SK-N-SH treated with all-trans-retinoic acid at 6 μM for 48 hours (cell line): Measurements from ENCODE around the gene AOPEP.

Experiments
- ATAC-seq: fragments of 200-7000 bp; cut with Tn5 transposase; 3 replicates; pipeline ENCODE4 v1.9.1; 2020; ENCODE audit warnings: mild to moderate bottlenecking, moderate library complexity
- ARNTL ChIP-seq: fragments of 450-650 bp; formaldehyde crosslinking; IDR thresholded peaks from 2 replicates; pipeline ENCODE4 v1.5.0; 2020; ENCODE audit warnings: low read depth, mild to moderate bottlenecking, moderate library complexity, borderline replicate concordance
- BACH2 ChIP-seq: fragments of 250-450 bp; sonication (Bioruptor Pico); IDR thresholded peaks from 2 replicates; pipeline ENCODE4 v1.9.0; 2021; ENCODE audit warnings: mild to moderate bottlenecking, borderline replicate concordance
- CREB5 ChIP-seq: fragments of 250-450 bp; sonication (Bioruptor Pico); IDR thresholded peaks from 2 replicates; pipeline ENCODE4 v1.5.1; 2020; ENCODE audit warnings: low read depth, mild to moderate bottlenecking, moderate library complexity
- CSDC2 ChIP-seq: fragments of 250-450 bp; sonication (Bioruptor Pico); IDR thresholded peaks from 2 replicates; pipeline ENCODE4 v1.5.0; 2020; ENCODE audit warnings: mild to moderate bottlenecking, moderate library complexity
- CSRNP3 ChIP-seq: fragments of 250-450 bp; sonication (Bioruptor Pico); IDR thresholded peaks from 2 replicates; pipeline ENCODE4 v1.5.1; 2021; ENCODE audit warnings: mild to moderate bottlenecking, moderate library complexity
- ESRRG ChIP-seq: fragments of 250-450 bp; sonication (Bioruptor Pico); IDR thresholded peaks from 2 replicates; pipeline ENCODE4 v1.6.1; 2021; ENCODE audit warnings: mild to moderate bottlenecking
- GLIS3 ChIP-seq: fragments of 250-450 bp; sonication (Bioruptor Pico); IDR thresholded peaks from 2 replicates; pipeline ENCODE4 v1.5.0; 2020; ENCODE audit warnings: mild to moderate bottlenecking, moderate library complexity
- ISL1 ChIP-seq: fragments of 250-450 bp; sonication (Bioruptor Pico); IDR thresholded peaks from 2 replicates; pipeline ENCODE4 v2.1.2; 2022; ENCODE audit warnings: mild to moderate bottlenecking, moderate library complexity
- OSR1 ChIP-seq: fragments of 250-450 bp; sonication (Bioruptor Pico); IDR thresholded peaks from 2 replicates; pipeline ENCODE4 v1.8.0; 2022; ENCODE audit warnings: moderate library complexity, mild to moderate bottlenecking, inconsistent platforms
- PATZ1 ChIP-seq: fragments of 250-450 bp; sonication (Bioruptor Pico); IDR thresholded peaks from 2 replicates; pipeline ENCODE4 v1.8.0; 2020; ENCODE audit warnings: mild to moderate bottlenecking, moderate library complexity, borderline replicate concordance
- PPARA ChIP-seq: fragments of 250-450 bp; sonication (Bioruptor Pico); IDR thresholded peaks from 2 replicates; pipeline ENCODE4 v1.5.0; 2020; ENCODE audit warnings: mild to moderate bottlenecking, borderline replicate concordance
- RARB ChIP-seq: fragments of 250-450 bp; sonication (Bioruptor Pico); IDR thresholded peaks from 2 replicates; pipeline ENCODE4 v1.8.0; 2021; ENCODE audit warnings: mild to moderate bottlenecking, moderate library complexity
- SNAI2 ChIP-seq: fragments of 250-450 bp; sonication (Bioruptor Pico); IDR thresholded peaks from 2 replicates; pipeline ENCODE4 v1.5.0; 2020; ENCODE audit warnings: mild to moderate bottlenecking, moderate library complexity
- TCF4 ChIP-seq: fragments of 250-450 bp; sonication (Bioruptor Pico); IDR thresholded peaks from 2 replicates; pipeline ENCODE4 v1.8.0; 2021; ENCODE audit warnings: mild to moderate bottlenecking, moderate library complexity, borderline replicate concordance
- TOX ChIP-seq: fragments of 250-450 bp; sonication (Bioruptor Pico); IDR thresholded peaks from 2 replicates; pipeline ENCODE4 v1.8.0; 2021; ENCODE audit warnings: mild to moderate bottlenecking, moderate library complexity, borderline replicate concordance
- ZC3H10 ChIP-seq: fragments of 250-450 bp; sonication (Bioruptor Pico); IDR thresholded peaks from 2 replicates; pipeline ENCODE4 v1.5.1; 2021; ENCODE audit warnings: mild to moderate bottlenecking, moderate library complexity
- ZFP3 ChIP-seq: fragments of 250-450 bp; sonication (Bioruptor Pico); IDR thresholded peaks from 2 replicates; pipeline ENCODE4 v1.5.0; 2020; ENCODE audit warnings: mild to moderate bottlenecking, moderate library complexity
- ZFP30 ChIP-seq: fragments of 450-650 bp; formaldehyde crosslinking; IDR thresholded peaks from 2 replicates; pipeline ENCODE4 v1.5.0; 2022; ENCODE audit warnings: mild to moderate bottlenecking, moderate library complexity
- ZNF70 ChIP-seq: fragments of 450-650 bp; formaldehyde crosslinking; IDR thresholded peaks from 2 replicates; pipeline ENCODE4 v1.5.0; 2020; ENCODE audit warnings: mild to moderate bottlenecking, moderate library complexity
- TF ChIP-seq, protein P1 (sequence below): fragments of 250-450 bp; sonication (Bioruptor Pico); IDR thresholded peaks from 2 replicates; pipeline ENCODE4 v1.5.0; 2020; ENCODE audit warnings: mild to moderate bottlenecking, moderate library complexity
- TF ChIP-seq, protein P2 (sequence below): fragments of 250-450 bp; sonication (Bioruptor Pico); IDR thresholded peaks from 2 replicates; pipeline ENCODE4 v1.8.0; 2021; ENCODE audit warnings: low read depth, mild to moderate bottlenecking, moderate library complexity, borderline replicate concordance

Gene AOPEP

DNA sequence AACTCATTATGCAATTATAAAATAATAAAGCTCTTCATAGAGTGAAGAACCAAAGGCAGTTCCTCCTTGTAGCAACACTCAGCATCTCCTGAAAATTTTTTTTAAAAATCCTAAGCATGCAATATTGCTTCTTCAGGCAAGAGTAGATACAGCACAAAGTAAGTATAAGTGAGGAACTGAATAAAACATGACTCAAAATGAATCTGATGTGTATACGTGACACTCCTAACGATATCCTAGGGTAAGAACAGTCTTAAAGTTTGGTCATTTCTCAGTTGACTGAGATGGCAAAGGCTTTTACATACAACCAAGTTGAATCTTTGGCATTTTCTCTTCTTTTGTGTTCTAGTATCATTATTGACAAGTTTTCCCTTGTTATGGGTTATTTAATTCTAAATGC lies 41.1 kb upstream of the AOPEP start:
- TF ChIP-seq SNAI2 (CRISPR knock-in tag), result no peak
- TF ChIP-seq, all 23 proteins: peak for 0
- no peak for ATAC-seq

GRCh38 chr9:94687451-94687850 lies 39.0 kb upstream of the AOPEP start:
- ATAC-seq, result no peak
- TF ChIP-seq, protein P1, sequence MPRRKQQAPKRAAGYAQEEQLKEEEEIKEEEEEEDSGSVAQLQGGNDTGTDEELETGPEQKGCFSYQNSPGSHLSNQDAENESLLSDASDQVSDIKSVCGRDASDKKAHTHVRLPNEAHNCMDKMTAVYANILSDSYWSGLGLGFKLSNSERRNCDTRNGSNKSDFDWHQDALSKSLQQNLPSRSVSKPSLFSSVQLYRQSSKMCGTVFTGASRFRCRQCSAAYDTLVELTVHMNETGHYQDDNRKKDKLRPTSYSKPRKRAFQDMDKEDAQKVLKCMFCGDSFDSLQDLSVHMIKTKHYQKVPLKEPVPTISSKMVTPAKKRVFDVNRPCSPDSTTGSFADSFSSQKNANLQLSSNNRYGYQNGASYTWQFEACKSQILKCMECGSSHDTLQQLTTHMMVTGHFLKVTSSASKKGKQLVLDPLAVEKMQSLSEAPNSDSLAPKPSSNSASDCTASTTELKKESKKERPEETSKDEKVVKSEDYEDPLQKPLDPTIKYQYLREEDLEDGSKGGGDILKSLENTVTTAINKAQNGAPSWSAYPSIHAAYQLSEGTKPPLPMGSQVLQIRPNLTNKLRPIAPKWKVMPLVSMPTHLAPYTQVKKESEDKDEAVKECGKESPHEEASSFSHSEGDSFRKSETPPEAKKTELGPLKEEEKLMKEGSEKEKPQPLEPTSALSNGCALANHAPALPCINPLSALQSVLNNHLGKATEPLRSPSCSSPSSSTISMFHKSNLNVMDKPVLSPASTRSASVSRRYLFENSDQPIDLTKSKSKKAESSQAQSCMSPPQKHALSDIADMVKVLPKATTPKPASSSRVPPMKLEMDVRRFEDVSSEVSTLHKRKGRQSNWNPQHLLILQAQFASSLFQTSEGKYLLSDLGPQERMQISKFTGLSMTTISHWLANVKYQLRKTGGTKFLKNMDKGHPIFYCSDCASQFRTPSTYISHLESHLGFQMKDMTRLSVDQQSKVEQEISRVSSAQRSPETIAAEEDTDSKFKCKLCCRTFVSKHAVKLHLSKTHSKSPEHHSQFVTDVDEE (CRISPR knock-in tag), result no peak
- TF ChIP-seq ISL1, result no peak
- TF ChIP-seq OSR1 (CRISPR knock-in tag), result no peak
- TF ChIP-seq, protein P2, sequence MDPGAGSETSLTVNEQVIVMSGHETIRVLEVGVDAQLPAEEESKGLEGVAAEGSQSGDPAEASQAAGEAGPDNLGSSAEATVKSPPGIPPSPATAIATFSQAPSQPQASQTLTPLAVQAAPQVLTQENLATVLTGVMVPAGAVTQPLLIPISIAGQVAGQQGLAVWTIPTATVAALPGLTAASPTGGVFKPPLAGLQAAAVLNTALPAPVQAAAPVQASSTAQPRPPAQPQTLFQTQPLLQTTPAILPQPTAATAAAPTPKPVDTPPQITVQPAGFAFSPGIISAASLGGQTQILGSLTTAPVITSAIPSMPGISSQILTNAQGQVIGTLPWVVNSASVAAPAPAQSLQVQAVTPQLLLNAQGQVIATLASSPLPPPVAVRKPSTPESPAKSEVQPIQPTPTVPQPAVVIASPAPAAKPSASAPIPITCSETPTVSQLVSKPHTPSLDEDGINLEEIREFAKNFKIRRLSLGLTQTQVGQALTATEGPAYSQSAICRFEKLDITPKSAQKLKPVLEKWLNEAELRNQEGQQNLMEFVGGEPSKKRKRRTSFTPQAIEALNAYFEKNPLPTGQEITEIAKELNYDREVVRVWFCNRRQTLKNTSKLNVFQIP (CRISPR knock-in tag), result no peak
- TF ChIP-seq RARB (CRISPR knock-in tag), result no peak
- TF ChIP-seq ARNTL (CRISPR knock-in tag), result no peak
- no peak for TF ChIP-seq CREB5
- TF ChIP-seq ZFP3 (CRISPR knock-in tag), result no peak
- TF ChIP-seq TOX (CRISPR knock-in tag), result no peak
- TF ChIP-seq BACH2 (CRISPR knock-in tag), result no peak
- no peak for TF ChIP-seq CSDC2
- TF ChIP-seq ESRRG (CRISPR knock-in tag), result no peak
- no peak for TF ChIP-seq PPARA (CRISPR knock-in tag)
- no peak for TF ChIP-seq SNAI2 (CRISPR knock-in tag)
- TF ChIP-seq TCF4 (CRISPR knock-in tag), result no peak
- no peak for TF ChIP-seq ZFP30 (CRISPR knock-in tag)
- TF ChIP-seq ZC3H10 (CRISPR knock-in tag), result no peak
- TF ChIP-seq ZNF70, result no peak
- TF ChIP-seq, all 23 proteins: peak for 0

GRCh38 chr9:94690344-94690743 lies 36.2 kb upstream of the AOPEP start:
- TF ChIP-seq ESRRG (CRISPR knock-in tag) (no peak), ZNF70 (no peak), ISL1 (no peak), PATZ1 (CRISPR knock-in tag) (no peak), ZFP30 (CRISPR knock-in tag) (no peak), ARNTL (CRISPR knock-in tag) (no peak), ZC3H10 (CRISPR knock-in tag) (no peak), TCF4 (CRISPR knock-in tag) (no peak), ZFP3 (CRISPR knock-in tag) (no peak), OSR1 (CRISPR knock-in tag) (no peak), RARB (CRISPR knock-in tag) (no peak), CSRNP3 (CRISPR knock-in tag) (no peak), CREB5 (no peak), BACH2 (CRISPR knock-in tag) (no peak), GLIS3 (CRISPR knock-in tag) (no peak)
- TF ChIP-seq, protein P1 (CRISPR knock-in tag), result no peak
- TF ChIP-seq, protein P2 (CRISPR knock-in tag), result no peak
- TF ChIP-seq, all 23 proteins: peak for 0
- no peak for ATAC-seq
